Heart right ventricle (tissue), 16 donors: ENCODE results near the gene ZNF564. TPM values are rescaled to one million over a fixed set of nuclear protein-coding genes. Genes with fewer than 3 reads are reported as not detected.

Experiments used
- ATAC-seq, 8 donors: fragments of 200-7000 bp; cut with Tn5 transposase; one replicate each; pipeline ENCODE4 v1.9.1; 2020; ENCODE audit warnings: mild to moderate bottlenecking in 8 of 8, moderate library complexity in 8 of 8, moderate number of reproducible peaks in 1 of 8
- DNase-seq, 2 donors: peaks; one replicate each; pipeline ENCODE4 v3.0.0-alpha.2; 2020
- H3K27ac ChIP-seq, 10 donors: fragments of 200-600 bp; sonication (generic) in 2 of 10; one replicate each; pipeline versions ENCODE4 v1.5.0 to v1.8.0; 2020 to 2022; ENCODE audit warnings: mild to moderate bottlenecking in 3 of 10
- H3K27me3 ChIP-seq, 7 donors: fragments of 200-600 bp; one replicate each; pipeline ENCODE4 v1.8.0; 2021 to 2022; ENCODE audit warnings: mild to moderate bottlenecking in 2 of 7
- H3K36me3 ChIP-seq, 9 donors: fragments of 200-600 bp; sonication (generic) in 1 of 9; one replicate each; pipeline versions ENCODE4 v1.5.0 to v1.8.0; 2020 to 2022; ENCODE audit warnings: mild to moderate bottlenecking in 2 of 9
- H3K4me1 ChIP-seq, 9 donors: fragments of 200-600 bp; sonication (generic) in 1 of 9; one replicate each; pipeline versions ENCODE4 v1.5.0 to v1.8.0; 2020 to 2022; ENCODE audit warnings: mild to moderate bottlenecking in 4 of 9
- H3K4me3 ChIP-seq, 10 donors: fragments of 200-600 bp; sonication (generic) in 2 of 10; one replicate each; pipeline versions ENCODE4 v1.5.0 to v1.8.0; 2020 to 2022; ENCODE audit warnings: mild to moderate bottlenecking in 7 of 10, moderate library complexity in 2 of 10
- H3K9me3 ChIP-seq, 11 donors: fragments of 200-600 bp in 10 of 11; sonication (generic) in 2 of 11; one replicate each; pipeline versions ENCODE4 v1.5.0 to v1.8.0; 2013 to 2022; ENCODE audit warnings: mild to moderate bottlenecking in 2 of 11, control low read depth in 1 of 11, moderate library complexity in 1 of 11
- WGBS, 2 donors: extraction: QIAGEN DNeasy Blood & Tissue Kit; methylation state at CpG; one replicate each; pipeline ENCODE4 v1.1.7; 2013; ENCODE audit warnings: inconsistent platforms in 1 of 2; 5-methylcytosine and 5-hydroxymethylcytosine counted together
- intact Hi-C, 10 donors: fragments of 100-400 bp; cut with DNase I; formaldehyde crosslinking; loops; one replicate each; pipeline versions ENCODE4 v1.11.1 to v1.14.2; 2022
- polyA plus RNA-seq, 2 donors: library from polyadenylated mRNA; stranded (reverse); fragments of 200-250 nt; gene quantifications; one replicate each; pipeline ENCODE4 v1.2.3, GENCODE V29; 2013
- total RNA-seq, 10 donors: library from RNA; stranded (reverse); fragmentation: NEBNext Ultra II Directional in 3 of 10; extraction: Animal tissue kit (Norgen Biotek cat#: 25700) in 3 of 10; gene quantifications; one replicate each; pipeline versions ENCODE4 v1.2.1 to v1.2.4, GENCODE V29; 2021 to 2023
- TF ChIP-seq, protein P1 (sequence below), 9 donors: fragments of 200-600 bp; sonication (generic) in 2 of 9; IDR thresholded peaks; one replicate each; pipeline versions ENCODE4 v1.5.0 to v1.8.0; 2021 to 2022; ENCODE audit warnings: antibody characterized with exemption in 9 of 9, mild to moderate bottlenecking in 5 of 9, moderate library complexity in 1 of 9
- donor health status: Arrhythmogenic right ventricular cardiomyopathy.
- donor health status: ischemic (EF 13 %, LVEDD 7.1; RV severe dilation, severe dysfunction).
- donor health status: healthy with polysubstance abuse.
- donor health status: DM: no; HTN: yes; CAD: no.
- donor health status: DM: no; HTN: no; CAD: no.
- donor health status: ischemic (EF 25% LVEDD 6.9; RV normal size, moderate dysfunction).
- donor health status: ischemic (EF 25% LVEDD 5.7; RV mildly dilated, moderate dysfunction).
- donor health status: healthy.
- donor health status: DM: yes; HTN: yes; CAD: no.
- donor health status: Ischemic cardiomyopathy.
- donor health status: ischemic (EF 35%, LVEDD 5.7; RV mildly dilated, moderate dysfunction).
- donor health status: nonischemic (EF 11% LVEDD 7.7; RV severe dilation, severe dysfunction).
- donor health status: DM: yes; HTN: yes; CAD: no.
- donor health status: PGD.
- donor health status: ischemic (EF 29% LVEDD 5.4; RV normal size, mild dysfunction).
- donor health status: nonischemic (EF 23%, LVEDD 6.1; RV moderate dilation, normal function).

Gene ZNF564
- total and polyA plus RNA-seq, 12 donors, result 2.9 to 11.2 (median 9.5) TPM

DNA sequence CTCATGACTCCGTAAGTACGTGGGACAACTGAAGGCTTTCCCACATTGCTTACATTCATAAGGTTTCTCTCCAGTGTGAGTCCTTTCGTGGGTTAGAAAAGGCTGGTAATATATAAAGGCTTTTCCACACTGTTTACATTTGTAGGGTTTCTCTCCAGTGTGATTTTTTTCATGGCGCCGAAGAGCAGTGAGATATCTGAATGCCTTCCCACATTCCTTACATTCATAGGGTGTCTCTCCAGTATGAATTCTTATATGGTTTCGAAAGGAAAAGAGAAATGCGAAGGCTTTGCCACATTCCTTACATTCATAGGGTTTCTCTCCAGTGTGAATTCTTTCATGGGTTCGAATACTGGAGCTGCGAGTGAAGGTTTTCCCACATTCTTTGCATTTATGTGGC is 29.8 kb upstream of the ZNF564 start:
- ATAC-seq (no peak), DNase-seq (no peak)
- no peaks in the 10 kb centered on the region for H3K27me3 ChIP-seq
- H3K36me3 ChIP-seq, result peaks cover 6 to 62% (median 36%) of the 10 kb centered on the region in 9 donors
- WGBS, 2 donors, result 93 to 97% methylated on average over 9 of the region's 9 CpGs
- no peak overlapping the region for H3K4me3 ChIP-seq
- no peaks in the 10 kb centered on the region for H3K4me1 ChIP-seq
- TF ChIP-seq, protein P1, sequence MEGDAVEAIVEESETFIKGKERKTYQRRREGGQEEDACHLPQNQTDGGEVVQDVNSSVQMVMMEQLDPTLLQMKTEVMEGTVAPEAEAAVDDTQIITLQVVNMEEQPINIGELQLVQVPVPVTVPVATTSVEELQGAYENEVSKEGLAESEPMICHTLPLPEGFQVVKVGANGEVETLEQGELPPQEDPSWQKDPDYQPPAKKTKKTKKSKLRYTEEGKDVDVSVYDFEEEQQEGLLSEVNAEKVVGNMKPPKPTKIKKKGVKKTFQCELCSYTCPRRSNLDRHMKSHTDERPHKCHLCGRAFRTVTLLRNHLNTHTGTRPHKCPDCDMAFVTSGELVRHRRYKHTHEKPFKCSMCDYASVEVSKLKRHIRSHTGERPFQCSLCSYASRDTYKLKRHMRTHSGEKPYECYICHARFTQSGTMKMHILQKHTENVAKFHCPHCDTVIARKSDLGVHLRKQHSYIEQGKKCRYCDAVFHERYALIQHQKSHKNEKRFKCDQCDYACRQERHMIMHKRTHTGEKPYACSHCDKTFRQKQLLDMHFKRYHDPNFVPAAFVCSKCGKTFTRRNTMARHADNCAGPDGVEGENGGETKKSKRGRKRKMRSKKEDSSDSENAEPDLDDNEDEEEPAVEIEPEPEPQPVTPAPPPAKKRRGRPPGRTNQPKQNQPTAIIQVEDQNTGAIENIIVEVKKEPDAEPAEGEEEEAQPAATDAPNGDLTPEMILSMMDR (IDR thresholded peaks at IDR 0.05), result no peak
- no peak overlapping the region for H3K27ac ChIP-seq
- intact Hi-C loops, result no loop called here
- H3K9me3 ChIP-seq, result peaks cover 0 to 54% (median 21%) of the 10 kb centered on the region in 11 donors

GRCh38 chr19:12580180-12580694 is 29.0 kb upstream of the ZNF564 start:
- Histone ChIP-seq H3K36me3 (peaks cover 6 to 62% (median 36%) of the 10 kb centered on the region in 9 donors), H3K9me3 (peaks cover 0 to 54% (median 21%) of the 10 kb centered on the region in 11 donors), H3K4me1 (no peaks in the 10 kb centered on the region), H3K4me3 (no peak overlapping the region), H3K27me3 (no peaks in the 10 kb centered on the region), H3K27ac (no peak overlapping the region)
- ATAC-seq (no peak), DNase-seq (no peak)
- TF ChIP-seq, protein P1 (IDR thresholded peaks at IDR 0.05), result no peak
- 93% methylated on average over 11 of the region's 11 CpGs for WGBS, 2 donors
- intact Hi-C loops, result no loop called here

- Histone ChIP-seq H3K4me1 (peaks cover 0 to 4% (median 0%) of the 10 kb centered on the region in 9 donors), H3K4me3 (no peak overlapping the region), H3K9me3 (peaks cover 0 to 54% (median 21%) of the 10 kb centered on the region in 11 donors), H3K27ac (no peak overlapping the region), H3K36me3 (peaks cover 6 to 62% (median 36%) of the 10 kb centered on the region in 9 donors), H3K27me3 (no peaks in the 10 kb centered on the region)
- intact Hi-C loops, result no loop called here
- DNase-seq, result no peak
- TF ChIP-seq, protein P1 (IDR thresholded peaks at IDR 0.05), result no peak
- 96 to 97% methylated on average over 10 of the region's 10 CpGs for WGBS, 2 donors
- ATAC-seq, result no peak
Measured at GRCh38 chr19:12578641-12579040, 27.4 kb upstream of the ZNF564 start.

- DNase-seq (no peak), ATAC-seq (no peak)
- intact Hi-C loops, result no loop called here
- Histone ChIP-seq H3K36me3 (peaks cover 0 to 19% (median 0%) of the 10 kb centered on the region in 9 donors), H3K27me3 (no peaks in the 10 kb centered on the region), H3K4me3 (no peak overlapping the region), H3K27ac (no peak overlapping the region), H3K4me1 (peaks cover 0 to 4% (median 0%) of the 10 kb centered on the region in 9 donors), H3K9me3 (peaks cover 0 to 16% (median 0%) of the 10 kb centered on the region in 11 donors)
- TF ChIP-seq, protein P1 (IDR thresholded peaks at IDR 0.05), result no peak
- WGBS, 2 donors, result 62 to 65% methylated on average over 7 of the region's 7 CpGs
Measured at GRCh38 chr19:12574036-12574435, 22.8 kb upstream of the ZNF564 start.
